Hepatocyte (in vitro differentiated cells): ENCODE results near the gene DHX8. TPM values are rescaled to one million over a fixed set of nuclear protein-coding genes. Genes with fewer than 3 reads are reported as not detected.
A peak's percentile ranks its signal among the peaks of the same experiment; 100 is the strongest.

Source experiments
- DNase-seq: peaks from one replicate; pipeline ENCODE4 v3.0.0-alpha.2; 2016; ENCODE audit warnings: low spot score
- H2AFZ ChIP-seq: fragments of 200-600 bp; sonication (generic); 2 replicates; pipeline ENCODE4 v1.6.0; 2016; ENCODE audit warnings: antibody characterized with exemption, mild to moderate bottlenecking
- H3K27ac ChIP-seq: fragments of 200-600 bp; sonication (generic); 2 replicates; pipeline ENCODE4 v1.5.1; 2016; ENCODE audit warnings: mild to moderate bottlenecking
- H3K27me3 ChIP-seq: fragments of 200-600 bp; sonication (generic); 2 replicates; pipeline ENCODE4 v1.6.1; 2016
- H3K36me3 ChIP-seq: fragments of 200-600 bp; sonication (generic); replicated peaks from 2 replicates; pipeline ENCODE4 v1.5.1; 2016; ENCODE audit warnings: low read depth; ENCODE audit not compliant: insufficient read depth
- H3K4me1 ChIP-seq: fragments of 200-600 bp; sonication (generic); 2 replicates; pipeline ENCODE4 v1.5.1; 2016; ENCODE audit warnings: mild to moderate bottlenecking, moderate library complexity; ENCODE audit not compliant: insufficient read depth
- H3K4me2 ChIP-seq: fragments of 200-600 bp; sonication (generic); 2 replicates; pipeline ENCODE4 v1.6.0; 2016
- H3K4me3 ChIP-seq: fragments of 200-600 bp; sonication (generic); 2 replicates; pipeline ENCODE4 v1.5.1; 2016; ENCODE audit warnings: mild to moderate bottlenecking
- H3K79me2 ChIP-seq: fragments of 200-600 bp; sonication (generic); 2 replicates; pipeline ENCODE4 v1.6.0; 2017; ENCODE audit warnings: mild to moderate bottlenecking
- H3K9me2 ChIP-seq: fragments of 200-600 bp; sonication (generic); replicated peaks from 2 replicates; pipeline ENCODE4 v1.6.0; 2017; ENCODE audit warnings: mild to moderate bottlenecking; ENCODE audit not compliant: insufficient read depth
- H3K9me3 ChIP-seq: fragments of 200-600 bp; sonication (generic); 2 replicates; pipeline ENCODE4 v1.5.1; 2016; ENCODE audit warnings: low read depth, mild to moderate bottlenecking
- H4K20me1 ChIP-seq: fragments of 200-600 bp; sonication (generic); 2 replicates; pipeline ENCODE4 v1.6.0; 2016; ENCODE audit warnings: mild to moderate bottlenecking; ENCODE audit not compliant: insufficient read depth, poor library complexity, severe bottlenecking
- CTCF ChIP-seq: fragments of 200-600 bp; sonication (generic); IDR thresholded peaks from 2 replicates; pipeline ENCODE4 v1.5.1; 2016; ENCODE audit warnings: antibody characterized with exemption, mild to moderate bottlenecking; ENCODE audit not compliant: poor library complexity
- EZH2 ChIP-seq: fragments of 200-600 bp; sonication (generic); IDR thresholded peaks from 2 replicates; pipeline ENCODE4 v1.6.1; 2016; ENCODE audit warnings: antibody characterized with exemption, mild to moderate bottlenecking, borderline replicate concordance
- EZH2phosphoT487 ChIP-seq: fragments of 200-600 bp; sonication (generic); IDR thresholded peaks from one replicate; pipeline ENCODE4 v1.6.1; 2018; ENCODE audit warnings: antibody characterized with exemption, mild to moderate bottlenecking, low read depth, moderate library complexity; ENCODE audit not compliant: unreplicated experiment, severe bottlenecking
- WGBS: methylation state at CpG from one replicate; pipeline ENCODE4 v1.1.6; 2016; ENCODE audit warnings: low lambda C conversion rate; ENCODE audit errors: missing lambda C conversion rate; 5-methylcytosine and 5-hydroxymethylcytosine counted together
- polyA plus RNA-seq: library from polyadenylated mRNA; unstranded; fragments of >200 nt; fragmentation: Nextera tagmentation; extraction: Ambion mirVana; gene quantifications from 2 replicates; pipeline ENCODE4 v1.2.1, GENCODE V29; 2016
- total RNA-seq: library from RNA; depleted of rRNA; stranded (reverse); fragments of >200 nt; gene quantifications from 2 replicates; pipeline ENCODE4 v1.2.3, GENCODE V29; 2014

DHX8 gene
- total and polyA plus RNA-seq, 2 experiments from 2014 or later, result 26.6 to 35.0 TPM

GRCh38 chr17:43531082-43531378 lies 47.3 kb downstream of the DHX8 start:
- H3K27me3 ChIP-seq, result no peaks in the 10 kb centered on the region
- H4K20me1 ChIP-seq, result no peaks in the 10 kb centered on the region
- DNase-seq, result no peak
- H3K36me3 ChIP-seq, result no peaks in the 10 kb centered on the region
- no peak overlapping the region for H3K4me3 ChIP-seq
- no peaks in the 10 kb centered on the region for H3K79me2 ChIP-seq
- H3K9me2 ChIP-seq, result no peaks in the 10 kb centered on the region
- peak overlapping the region; percentile 76 for H3K27ac ChIP-seq
- H3K4me2 ChIP-seq, result peak overlapping the region; percentile 68
- peaks cover 19% of the 10 kb centered on the region for H3K4me1 ChIP-seq
- H3K9me3 ChIP-seq, result no peaks in the 10 kb centered on the region
- 19% methylated on average over 3 of the region's 3 CpGs for WGBS
- TF ChIP-seq EZH2phosphoT487 (no peak), CTCF (no peak), EZH2 (no peak)
- no peak overlapping the region for H2AFZ ChIP-seq

- H3K9me3 ChIP-seq, result no peaks in the 10 kb centered on the region
- H3K36me3 ChIP-seq, result no peaks in the 10 kb centered on the region
- H3K4me2 ChIP-seq, result no peak overlapping the region
- TF ChIP-seq EZH2 (no peak), CTCF (no peak), EZH2phosphoT487 (no peak)
- H2AFZ ChIP-seq, result no peak overlapping the region
- H3K27ac ChIP-seq, result no peak overlapping the region
- peaks cover 19% of the 10 kb centered on the region for H3K4me1 ChIP-seq
- H3K79me2 ChIP-seq, result no peaks in the 10 kb centered on the region
- H3K27me3 ChIP-seq, result no peaks in the 10 kb centered on the region
- DNase-seq, result no peak
- H3K4me3 ChIP-seq, result no peak overlapping the region
- WGBS, result 81% methylated on average over 8 of the region's 8 CpGs
- no peaks in the 10 kb centered on the region for H4K20me1 ChIP-seq
- H3K9me2 ChIP-seq, result no peaks in the 10 kb centered on the region
Measured at GRCh38 chr17:43531955-43532354, 48.2 kb downstream of the DHX8 start.

- TF ChIP-seq EZH2phosphoT487 (no peak), CTCF (no peak), EZH2 (no peak)
- DNase-seq, result no peak
- Histone ChIP-seq H3K4me2 (no peak overlapping the region), H3K4me3 (no peak overlapping the region), H2AFZ (no peak overlapping the region), H3K36me3 (no peaks in the 10 kb centered on the region), H3K79me2 (no peaks in the 10 kb centered on the region), H3K9me2 (no peaks in the 10 kb centered on the region), H3K9me3 (no peaks in the 10 kb centered on the region), H3K27me3 (no peaks in the 10 kb centered on the region), H4K20me1 (no peaks in the 10 kb centered on the region), H3K27ac (no peak overlapping the region), H3K4me1 (peaks cover 19% of the 10 kb centered on the region)
- WGBS, result 92% methylated on average over 8 of the region's 10 CpGs
Measured at GRCh38 chr17:43532581-43532980, 48.8 kb downstream of the DHX8 start.

GRCh38 chr17:43533699-43534098 lies 49.9 kb downstream of the DHX8 start:
- H3K4me1 ChIP-seq, result peaks cover 19% of the 10 kb centered on the region

More at GRCh38 chr17:43533699-43534098, 49.9 kb downstream of the DHX8 start:
- Histone ChIP-seq H3K27ac (no peak overlapping the region), H3K4me2 (no peak overlapping the region), H3K9me2 (no peaks in the 10 kb centered on the region), H2AFZ (no peak overlapping the region), H3K4me3 (no peak overlapping the region), H3K9me3 (no peaks in the 10 kb centered on the region), H3K36me3 (no peaks in the 10 kb centered on the region), H3K79me2 (no peaks in the 10 kb centered on the region), H4K20me1 (no peaks in the 10 kb centered on the region), H3K27me3 (no peaks in the 10 kb centered on the region)
- DNase-seq, result no peak
- 96% methylated on average over 4 of the region's 4 CpGs for WGBS
- TF ChIP-seq EZH2phosphoT487, result no peak
- TF ChIP-seq CTCF, result no peak
- no peak for TF ChIP-seq EZH2
